HG03097 (cell line): ENCODE results near the gene TRAM2.

Experiments used
- ATAC-seq: cut with Tn5 transposase; IDR thresholded peaks from one replicate; pipeline ENCODE4 v1.9.1; 2021; ENCODE audit not compliant: unreplicated experiment, low FRiP score

Gene TRAM2

DNA sequence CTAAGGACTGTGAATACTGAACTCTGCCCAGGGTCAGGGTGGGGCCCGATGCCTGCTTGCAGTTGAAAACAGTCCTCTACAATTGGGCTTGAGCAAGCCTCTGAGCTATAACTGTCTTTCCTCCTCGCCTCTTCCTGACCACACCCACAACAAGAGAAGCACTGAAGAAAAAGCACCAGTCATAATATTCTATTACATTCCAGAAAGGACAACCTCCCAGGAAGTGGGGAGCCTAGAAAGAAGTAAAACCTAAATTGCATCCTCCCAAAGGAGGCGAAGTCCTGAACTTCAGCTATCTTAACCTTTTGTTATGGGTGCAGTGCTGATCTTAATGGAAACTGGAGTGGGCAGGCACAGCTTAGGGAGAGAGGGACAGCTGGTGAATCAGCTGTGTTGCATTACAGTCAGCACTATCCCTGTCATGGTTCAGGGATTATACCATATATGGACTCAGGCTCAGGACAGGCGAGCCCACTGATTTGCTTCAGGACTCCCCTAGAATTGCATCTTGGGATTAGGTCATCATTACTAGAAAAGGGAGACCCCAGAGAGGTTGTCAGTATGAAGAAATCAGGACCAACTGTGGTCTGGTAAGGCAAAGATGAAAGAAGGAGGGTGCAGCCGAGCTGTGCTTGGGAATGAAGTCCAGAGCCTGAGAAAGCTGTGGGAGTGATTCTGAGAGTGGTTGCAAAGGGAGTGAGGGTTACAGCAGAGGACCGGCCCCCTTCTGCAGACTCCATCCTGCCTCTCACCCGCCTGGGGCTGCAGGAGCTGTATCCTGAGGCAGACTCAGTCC lies 18.3 kb upstream of the TRAM2 start:
- ATAC-seq = peak; percentile 71

DNA sequence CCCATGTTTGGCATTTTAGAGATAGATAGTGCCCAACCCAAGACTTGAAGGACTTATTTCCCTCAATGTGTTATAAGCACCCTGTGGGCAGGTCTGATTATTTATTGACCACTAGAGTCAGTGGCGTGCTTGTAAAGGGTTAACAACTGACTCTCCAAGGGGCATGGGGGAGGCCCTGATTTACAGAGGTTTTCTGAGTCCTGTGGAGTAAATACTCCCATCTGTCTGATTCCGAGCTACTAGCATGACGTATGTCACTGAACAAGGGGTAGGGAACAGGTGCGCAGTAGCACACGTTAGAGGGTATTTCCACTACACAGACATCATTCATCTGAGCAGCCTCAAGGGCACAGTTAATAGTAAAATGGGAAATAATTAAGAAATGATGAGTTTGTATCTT lies 17.4 kb upstream of the TRAM2 start:
- no peak for ATAC-seq

DNA sequence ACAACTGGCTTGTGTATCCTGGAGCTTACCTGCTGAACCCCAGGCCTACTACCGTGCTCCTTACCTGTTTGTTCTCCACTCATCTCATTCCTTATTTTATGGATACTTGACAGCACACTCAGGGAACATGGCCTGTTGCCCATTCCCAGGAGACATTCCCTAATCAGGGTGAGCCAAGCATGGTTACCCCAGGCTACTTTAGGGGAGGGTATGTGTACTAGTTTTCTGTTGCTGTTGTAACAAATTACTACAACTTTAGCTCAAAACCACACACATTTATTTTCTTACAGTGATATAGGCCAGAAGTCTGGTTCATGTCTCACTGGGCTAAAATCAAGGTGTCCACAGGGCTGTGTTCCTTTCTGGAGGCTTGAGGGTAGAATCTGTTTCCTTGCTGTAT lies 15.0 kb upstream of the TRAM2 start:
- no peak for ATAC-seq

DNA sequence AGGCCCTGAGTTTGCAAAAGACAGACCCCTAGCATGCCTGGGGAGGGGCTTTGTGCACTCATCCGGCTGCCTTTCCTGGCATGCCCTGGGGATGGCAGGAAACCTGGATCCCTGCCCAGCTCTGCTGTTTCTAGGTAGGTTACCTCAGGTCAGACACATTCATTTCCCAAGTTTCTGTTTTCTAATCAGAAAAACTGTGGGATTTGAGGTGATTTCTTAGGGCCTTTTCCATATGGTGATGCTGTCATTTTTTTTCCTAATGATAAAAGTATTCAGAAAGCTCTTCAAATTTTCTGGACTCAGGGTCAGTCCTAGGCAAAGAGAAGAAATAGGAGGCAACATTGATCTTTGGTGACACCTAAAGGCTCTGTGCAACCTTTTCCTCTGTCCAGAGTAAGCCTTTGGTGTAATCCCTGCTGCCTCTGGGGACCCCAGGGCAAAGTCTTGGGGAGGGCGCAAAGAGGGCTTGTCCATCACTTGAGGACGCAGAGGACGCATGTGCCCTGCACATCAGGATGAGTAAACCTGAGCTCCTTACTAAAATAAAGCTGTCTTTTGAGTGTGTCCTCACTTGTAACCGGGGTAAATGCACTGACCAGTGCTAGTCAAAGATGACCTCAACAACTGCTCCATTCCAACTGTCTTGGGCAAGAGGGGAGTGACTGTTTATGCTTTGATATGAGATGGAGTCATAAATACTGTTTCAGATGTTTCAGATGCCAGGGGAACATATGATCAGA lies 13.5 kb upstream of the TRAM2 start:
- no peak for ATAC-seq

DNA sequence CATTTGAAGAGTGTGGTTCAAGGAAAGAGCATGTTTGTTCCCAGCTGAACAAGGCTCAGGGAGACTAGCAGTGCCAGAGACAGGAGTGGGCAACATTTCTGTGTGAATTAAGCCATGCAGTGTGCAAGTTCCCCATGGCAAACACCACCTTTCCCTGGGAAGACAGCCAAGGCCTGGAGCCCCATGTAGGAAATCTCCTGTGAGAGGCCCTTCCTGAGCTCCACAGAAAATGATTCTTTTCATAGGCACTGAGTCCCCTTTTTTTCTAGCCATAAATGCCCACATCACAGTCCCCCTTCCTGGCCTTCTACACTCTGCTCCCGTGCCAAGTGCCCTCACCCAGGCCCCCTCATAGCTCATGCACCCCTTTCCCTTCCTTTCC lies 11.8 kb upstream of the TRAM2 start:
- ATAC-seq = no peak

DNA sequence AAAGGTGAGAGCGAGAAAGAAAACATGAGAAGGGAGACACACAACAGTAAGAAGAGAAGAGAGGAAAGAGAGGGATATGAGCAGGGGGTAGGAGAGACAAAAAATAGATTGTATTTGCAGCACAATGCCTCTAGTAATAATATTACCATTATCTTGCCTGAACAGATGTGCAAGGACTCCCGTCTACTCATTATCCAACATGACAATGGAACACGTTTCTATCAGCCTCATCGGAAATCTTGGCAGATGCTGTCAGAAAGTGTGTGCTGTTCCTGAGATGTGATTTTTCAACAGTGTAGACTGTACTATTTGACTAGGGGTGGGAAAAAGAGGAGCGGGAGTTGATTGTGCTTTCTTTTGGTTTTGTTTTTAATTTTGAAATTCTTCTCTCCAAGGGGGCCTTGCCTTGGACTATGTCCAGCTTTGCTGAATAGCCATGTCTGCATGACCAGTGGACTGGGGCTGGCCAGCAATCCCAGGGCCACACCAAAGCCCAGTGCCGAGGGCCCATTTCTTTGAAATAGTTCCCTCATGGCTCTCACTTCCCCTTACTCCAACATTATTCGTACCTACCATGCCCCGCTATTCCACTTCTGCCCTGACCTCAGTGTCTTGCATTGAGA lies 11.3 kb upstream of the TRAM2 start:
- ATAC-seq = no peak

DNA sequence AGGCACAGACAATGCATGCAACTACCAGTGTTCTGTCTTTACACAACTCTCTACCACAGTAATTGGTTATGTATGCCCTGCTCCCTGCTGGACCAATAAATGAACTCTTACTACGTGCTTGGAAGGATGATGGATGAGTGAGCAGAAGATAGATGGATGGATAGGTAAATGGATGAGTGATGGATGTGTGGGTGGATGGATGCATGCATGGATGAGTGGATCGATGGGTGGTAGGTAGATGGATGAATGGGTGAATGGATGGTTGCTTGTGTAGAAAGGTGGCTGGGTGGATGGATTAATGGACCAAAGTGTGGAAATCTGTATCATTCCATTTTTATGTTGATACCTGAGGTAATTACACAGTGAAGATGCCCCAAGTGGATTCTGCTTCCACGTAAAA lies 10.1 kb upstream of the TRAM2 start:
- no peak for ATAC-seq

DNA sequence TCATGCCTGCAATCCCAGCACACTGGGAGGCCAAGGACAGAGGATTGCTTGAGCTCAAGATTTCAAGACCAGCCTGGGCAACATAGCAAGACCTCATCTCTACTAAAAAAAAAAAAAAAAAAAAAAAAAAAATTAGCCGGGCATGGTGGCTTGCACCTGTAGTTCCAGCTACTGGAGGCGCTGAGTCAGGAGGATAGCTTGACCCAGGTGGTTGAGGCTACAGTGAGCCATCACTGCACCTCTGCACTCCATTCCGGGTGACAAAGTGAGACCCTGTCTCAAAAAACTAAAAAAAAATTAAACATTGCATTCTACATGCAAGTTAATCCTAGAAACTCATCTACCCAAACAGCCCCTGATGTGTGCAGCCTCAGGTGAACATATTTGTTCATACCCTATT lies 7.3 kb upstream of the TRAM2 start:
- ATAC-seq = no peak

DNA sequence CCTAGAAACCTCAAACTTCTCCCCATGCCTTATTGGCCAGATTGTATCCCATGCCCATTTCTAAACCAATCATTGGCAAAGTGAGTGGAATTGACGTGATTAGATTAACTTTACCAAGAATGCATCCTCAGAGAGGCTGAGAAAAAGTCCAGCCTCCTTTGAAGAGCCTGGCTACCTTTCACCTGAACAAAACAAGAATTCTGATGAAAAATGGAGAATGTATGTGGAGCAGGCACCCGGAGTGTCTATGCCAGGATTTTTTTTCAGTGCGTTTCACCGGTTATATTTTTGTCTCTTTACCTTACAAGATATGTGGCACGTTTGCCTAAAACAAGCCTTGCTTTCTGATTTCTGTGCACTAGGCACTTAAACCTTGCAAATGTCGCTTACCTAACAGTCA lies 6.1 kb upstream of the TRAM2 start:
- no peak for ATAC-seq

DNA sequence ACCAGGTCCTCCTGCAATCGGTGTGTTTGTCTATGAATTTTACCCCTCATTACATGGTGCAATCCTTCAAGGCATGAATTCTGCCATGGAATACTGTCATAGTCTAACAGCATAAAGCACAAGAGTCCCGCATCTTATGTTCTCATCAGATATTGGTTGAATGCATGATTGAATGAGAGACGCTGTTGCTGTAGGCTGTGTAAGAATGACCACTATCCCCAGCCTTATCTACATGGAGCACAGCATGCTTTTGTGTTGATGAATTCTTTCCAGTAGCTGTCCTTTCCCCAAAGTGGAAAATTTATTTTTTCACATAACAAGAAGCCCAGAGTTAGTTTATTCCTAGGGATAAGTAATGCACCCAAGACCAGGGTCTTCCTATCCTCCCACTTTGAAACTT lies 5.6 kb upstream of the TRAM2 start:
- ATAC-seq = no peak

DNA sequence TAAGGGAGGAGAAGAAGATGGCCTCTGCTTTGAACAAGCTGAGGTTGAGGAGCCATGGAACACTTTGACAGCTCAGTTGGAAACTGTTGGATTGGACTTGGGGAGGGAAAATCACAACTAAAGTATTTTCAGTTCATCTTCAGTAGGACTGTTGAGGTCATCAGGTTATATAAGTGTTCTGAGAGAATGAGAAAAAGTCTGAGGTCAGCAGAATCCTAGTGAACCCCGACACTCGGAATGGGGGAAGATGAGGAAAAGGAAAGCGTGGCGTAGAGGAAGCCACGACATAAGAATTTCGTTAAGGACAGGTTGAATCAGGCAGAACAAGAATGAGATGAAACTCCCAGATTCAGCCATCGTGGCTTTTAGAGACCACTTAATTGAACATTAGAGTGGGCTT lies 4.0 kb upstream of the TRAM2 start:
- no peak for ATAC-seq

DNA sequence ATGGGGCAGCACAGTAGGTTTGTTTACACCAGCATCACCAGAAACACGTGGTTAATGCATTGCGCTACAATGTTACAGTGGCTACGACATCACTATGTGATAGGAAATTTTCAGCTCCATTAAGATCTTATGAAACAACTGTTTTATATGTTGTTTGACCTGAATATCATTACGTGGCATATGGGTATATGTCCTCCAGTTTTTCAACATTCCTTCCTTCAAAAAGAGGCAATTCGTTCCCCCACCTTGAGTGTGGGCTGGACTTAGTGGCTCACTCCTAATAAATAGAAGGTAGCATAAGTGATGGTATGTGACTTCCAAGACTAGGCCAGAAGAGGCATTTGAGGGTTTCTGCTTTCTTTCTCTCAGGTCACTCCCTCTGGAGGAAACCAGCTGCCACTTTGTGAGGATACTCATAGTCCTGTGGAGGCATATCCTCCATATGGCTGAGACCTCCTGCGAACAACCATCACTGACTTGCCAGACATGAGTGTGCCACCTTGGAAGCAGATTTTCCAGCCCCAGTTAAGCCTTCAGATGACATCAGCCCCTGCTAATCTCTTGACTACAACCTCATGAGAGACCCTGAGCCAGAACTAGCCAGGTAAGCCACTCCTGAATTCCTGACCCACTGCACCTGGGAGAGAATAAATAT lies 2.3 kb upstream of the TRAM2 start:
- no peak for ATAC-seq

DNA sequence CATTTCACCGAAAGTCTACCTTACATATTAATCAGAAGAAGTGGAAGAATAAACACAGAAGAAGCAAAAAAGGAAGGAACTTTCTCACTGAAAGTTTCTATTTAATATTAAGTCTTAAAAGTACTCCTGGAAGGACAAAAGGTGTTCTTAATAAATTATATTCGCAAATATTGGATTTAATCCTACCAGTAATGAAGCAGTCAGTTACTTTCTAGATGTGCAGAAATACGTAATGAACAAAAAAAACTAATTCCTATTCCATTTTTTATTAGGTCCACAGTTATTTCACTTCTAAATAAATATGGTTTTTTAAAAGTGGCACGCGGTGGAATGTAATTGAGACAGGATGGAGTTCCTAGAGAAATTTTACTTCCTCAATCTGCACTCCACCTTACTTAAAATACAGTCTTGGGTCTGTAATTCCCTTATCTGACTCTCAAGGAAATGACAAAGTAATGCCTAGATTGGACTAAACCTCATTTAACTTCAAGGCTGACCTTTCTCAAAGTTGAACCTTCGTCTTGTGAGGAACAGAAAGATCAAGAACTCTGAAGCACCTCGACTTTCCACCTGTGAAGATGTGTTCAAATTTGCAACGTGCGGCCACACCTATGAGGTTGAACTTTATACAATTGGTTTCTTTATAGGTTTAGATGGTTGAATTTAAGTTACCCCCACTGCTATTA lies 1.1 kb upstream of the TRAM2 start:
- no peak for ATAC-seq

DNA sequence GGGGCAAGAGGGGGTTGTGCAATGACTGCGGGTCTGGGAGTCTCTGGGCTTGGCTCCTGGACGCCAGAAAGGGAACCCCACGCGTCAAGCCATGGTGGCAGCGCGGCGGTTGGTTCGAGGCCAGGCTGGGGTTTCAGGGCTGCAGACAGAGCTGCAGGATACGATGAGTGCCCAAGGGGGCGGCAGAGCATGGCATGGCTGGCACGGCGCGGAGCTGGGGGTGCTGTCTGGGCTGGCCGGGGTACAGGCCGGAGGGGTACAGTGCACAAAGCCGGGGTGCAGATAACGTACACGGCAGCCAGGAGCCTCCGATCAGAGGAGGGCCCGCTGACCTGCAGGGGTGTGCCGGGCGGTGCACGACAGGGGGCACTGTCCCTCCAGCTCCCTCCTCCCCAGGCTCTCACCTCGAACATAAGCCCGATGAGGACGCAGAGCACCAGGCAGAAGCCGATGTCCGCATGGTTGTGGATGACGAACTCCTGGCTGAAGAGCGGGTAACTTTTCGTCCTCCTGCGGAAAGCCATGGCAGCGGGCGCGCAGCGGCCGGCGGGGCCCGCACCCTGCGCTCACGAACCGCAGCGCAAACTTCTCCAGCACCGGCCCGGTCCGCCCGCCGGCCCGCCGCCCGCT lies 353 bp downstream of the TRAM2 start:
- peak; percentile 50 for ATAC-seq

DNA sequence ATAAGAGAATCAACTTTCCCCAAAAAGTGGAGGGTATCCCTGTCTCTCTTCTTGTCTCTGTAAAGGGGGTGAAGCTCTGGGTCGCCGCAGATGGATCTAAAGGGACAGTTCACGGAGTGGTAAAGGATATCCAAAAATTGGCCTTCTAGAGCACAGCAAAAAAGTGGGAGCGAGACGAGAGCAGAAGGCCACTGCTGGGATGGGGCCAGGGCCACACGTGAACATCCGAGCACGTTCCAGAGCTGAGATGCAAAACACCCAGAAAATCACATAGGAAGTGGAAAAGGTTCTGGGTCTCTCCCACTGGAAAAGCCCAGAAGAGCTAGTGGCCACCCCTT lies 837 bp downstream of the TRAM2 start:
- ATAC-seq = no peak

DNA sequence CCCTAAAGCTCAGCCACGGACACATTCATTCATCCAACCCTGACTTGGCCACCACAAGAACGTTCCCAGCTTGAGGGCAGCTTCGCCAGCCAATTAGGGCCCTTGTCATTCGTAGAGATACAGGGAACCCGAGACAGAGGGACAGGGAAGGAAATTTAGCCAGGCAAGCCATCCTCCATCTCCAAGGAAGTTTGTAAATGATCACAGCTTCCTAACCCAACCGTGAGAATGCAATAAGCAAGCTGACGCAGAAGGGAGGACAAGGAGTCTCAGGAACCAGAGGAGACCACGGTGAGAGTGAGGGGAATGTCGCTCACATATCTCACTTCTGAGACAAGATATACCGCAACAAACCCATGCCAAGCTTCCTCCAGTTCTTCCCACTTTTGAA lies 1.4 kb downstream of the TRAM2 start:
- ATAC-seq = no peak

DNA sequence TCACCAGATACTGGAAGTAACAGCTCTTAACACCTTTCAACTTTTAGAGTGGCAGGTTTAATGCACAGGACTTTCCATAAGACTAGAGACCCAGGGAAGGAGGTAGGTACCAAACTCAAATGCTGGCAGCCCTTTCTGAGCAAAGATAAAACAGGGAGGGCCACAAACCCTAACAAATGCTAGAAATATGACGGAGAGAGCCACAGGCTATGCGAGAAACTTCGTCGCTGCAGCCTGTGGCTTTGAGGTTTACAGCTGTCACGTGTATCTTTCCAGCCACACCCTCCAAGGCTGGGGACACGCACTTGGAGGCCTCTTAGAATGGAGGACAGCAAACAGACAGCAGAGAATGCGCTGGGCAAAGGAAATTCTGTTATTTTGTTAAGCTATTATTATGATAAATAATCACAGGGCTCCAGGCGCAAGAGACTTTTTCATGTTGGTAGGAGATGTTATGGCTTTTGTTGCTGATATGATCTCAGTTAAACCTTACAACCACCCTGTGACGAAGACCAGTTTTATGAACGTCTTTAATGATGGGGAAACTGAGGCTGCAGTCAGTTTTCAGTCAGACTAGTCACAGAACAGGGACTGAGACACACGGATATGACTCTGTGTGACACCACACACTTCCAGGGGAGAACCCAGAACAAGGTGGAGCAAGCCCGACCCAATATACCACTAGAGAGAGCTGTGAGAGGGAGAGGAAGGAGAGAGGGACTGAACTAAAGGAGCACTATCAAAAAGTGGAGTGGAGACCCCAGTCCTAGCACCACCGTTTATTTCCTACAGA lies 2.0 kb downstream of the TRAM2 start:
- ATAC-seq = peak; percentile 39

DNA sequence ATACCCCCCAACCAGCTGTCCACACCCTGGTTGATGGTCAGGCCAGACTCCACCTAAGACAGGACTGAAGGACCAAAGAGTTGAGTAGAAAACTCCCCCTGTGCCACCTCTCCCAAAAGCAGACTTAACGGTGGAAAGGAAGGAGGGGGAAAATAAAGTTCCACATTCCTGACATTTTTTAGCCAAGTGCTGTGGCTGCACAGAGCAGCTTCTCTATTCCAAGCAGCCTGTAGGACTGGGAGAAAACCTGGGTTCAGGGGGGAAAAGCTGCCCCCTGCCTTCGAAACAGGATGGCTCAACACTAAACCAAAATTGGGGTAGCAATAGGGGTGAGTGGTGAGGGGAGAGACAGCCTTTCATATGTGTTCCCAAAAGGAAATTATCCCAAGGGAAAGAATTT lies 3.6 kb downstream of the TRAM2 start:
- no peak for ATAC-seq

DNA sequence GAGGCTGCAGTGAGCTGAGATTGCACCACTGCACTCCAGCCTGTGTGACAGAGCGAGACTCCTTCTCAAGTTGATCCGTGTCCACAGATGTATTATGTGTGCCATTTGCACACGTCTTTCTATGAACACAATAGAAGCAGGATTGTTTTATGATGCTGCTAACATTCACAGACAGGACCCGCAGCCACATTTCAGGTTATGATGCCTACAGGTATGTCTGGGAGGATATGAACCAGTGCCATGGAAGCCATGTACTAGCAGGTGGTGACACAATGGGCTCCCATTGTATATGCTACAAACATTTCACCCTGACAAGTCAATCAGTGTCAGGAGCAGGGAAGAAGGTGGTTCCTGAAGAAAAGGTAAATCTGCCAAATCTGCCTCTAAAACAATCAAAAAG lies 4.3 kb downstream of the TRAM2 start:
- ATAC-seq = no peak
